ENCODE measurements around the gene ATR. TPM values are rescaled to one million over a fixed set of nuclear protein-coding genes. Genes with fewer than 3 reads are reported as not detected.

Gene ATR
- polyA plus RNA-seq, 3 donors = 6.3 to 16.4 (median 6.6) TPM

DNA sequence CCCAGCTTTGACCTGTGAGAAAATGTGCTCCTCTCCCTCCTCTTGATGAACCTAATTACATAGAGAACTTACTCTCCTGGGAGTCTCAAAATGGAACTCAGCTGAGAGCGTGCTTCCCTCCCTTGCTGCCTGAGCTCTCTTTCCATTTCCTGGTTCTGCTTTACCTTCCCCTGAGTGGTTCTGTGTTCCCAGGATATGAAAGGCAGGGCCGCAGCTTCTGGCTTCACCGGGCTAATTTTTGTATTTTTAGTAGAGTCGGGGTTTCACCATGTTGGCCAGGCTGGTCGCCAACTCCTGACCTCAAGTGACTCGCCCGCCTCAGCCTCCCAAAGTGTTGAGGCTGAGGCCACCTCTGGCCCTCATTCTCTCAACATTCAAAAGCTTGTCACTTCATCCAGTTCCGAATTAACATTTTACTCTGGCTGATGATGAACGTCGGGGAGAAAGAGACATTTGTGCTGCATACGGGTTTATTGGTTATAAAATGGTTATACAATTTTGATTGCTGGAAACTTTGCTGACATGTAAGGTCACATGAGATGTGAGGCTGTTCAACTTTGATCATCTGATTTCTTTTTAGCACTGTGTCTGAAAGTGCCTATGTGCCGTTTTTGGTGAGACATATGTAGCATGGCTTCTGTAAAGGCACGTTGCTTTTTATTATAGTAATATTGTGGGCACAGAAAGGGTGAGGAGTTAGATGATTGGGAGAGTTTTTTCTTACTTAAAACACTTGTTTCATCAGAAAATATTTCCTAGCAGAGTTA, 24.3 kb upstream of the ATR start:
- TF ChIP-seq, protein P1, sequence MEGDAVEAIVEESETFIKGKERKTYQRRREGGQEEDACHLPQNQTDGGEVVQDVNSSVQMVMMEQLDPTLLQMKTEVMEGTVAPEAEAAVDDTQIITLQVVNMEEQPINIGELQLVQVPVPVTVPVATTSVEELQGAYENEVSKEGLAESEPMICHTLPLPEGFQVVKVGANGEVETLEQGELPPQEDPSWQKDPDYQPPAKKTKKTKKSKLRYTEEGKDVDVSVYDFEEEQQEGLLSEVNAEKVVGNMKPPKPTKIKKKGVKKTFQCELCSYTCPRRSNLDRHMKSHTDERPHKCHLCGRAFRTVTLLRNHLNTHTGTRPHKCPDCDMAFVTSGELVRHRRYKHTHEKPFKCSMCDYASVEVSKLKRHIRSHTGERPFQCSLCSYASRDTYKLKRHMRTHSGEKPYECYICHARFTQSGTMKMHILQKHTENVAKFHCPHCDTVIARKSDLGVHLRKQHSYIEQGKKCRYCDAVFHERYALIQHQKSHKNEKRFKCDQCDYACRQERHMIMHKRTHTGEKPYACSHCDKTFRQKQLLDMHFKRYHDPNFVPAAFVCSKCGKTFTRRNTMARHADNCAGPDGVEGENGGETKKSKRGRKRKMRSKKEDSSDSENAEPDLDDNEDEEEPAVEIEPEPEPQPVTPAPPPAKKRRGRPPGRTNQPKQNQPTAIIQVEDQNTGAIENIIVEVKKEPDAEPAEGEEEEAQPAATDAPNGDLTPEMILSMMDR (IDR thresholded peaks at IDR 0.05) = no peak
- peaks cover 0 to 3% (median 0%) of the 10 kb centered on the region in 7 donors for H3K9me3 Mint-ChIP-seq
- H3K4me3 Mint-ChIP-seq = no peak overlapping the region
- Histone ChIP-seq H3K9me3 (replicated peaks in 1 of 2; ENCODE audit: control insufficient read depth in 1 of 2, insufficient read depth in 1 of 2, low read length in 2 of 2) (no peaks in the 10 kb centered on the region), H3K27me3 (ENCODE audit: control insufficient read depth in 2 of 2, insufficient read depth in 2 of 2, low read length in 2 of 2) (no peaks in the 10 kb centered on the region), H3K36me3 (replicated peaks in 1 of 2; ENCODE audit: control insufficient read depth in 1 of 2, insufficient read depth in 2 of 2, low read length in 2 of 2) (no peaks in the 10 kb centered on the region), H2AFZ (ENCODE audit: insufficient read depth, low read depth, low read length, poor library complexity, severe bottlenecking) (no peak overlapping the region), H3K4me3 (replicated peaks in 1 of 3; ENCODE audit: low read depth in 2 of 3, low read length in 3 of 3) (no peak overlapping the region), H3K9ac (ENCODE audit: insufficient read depth, low read length, poor library complexity, severe bottlenecking) (no peak overlapping the region), H3K27ac (ENCODE audit: low read depth in 1 of 2, low read length in 2 of 2) (no peak overlapping the region), H3K4me1 (ENCODE audit: control insufficient read depth in 1 of 2, insufficient read depth in 2 of 2, low read length in 2 of 2) (no peaks in the 10 kb centered on the region), H3K79me2 (ENCODE audit: insufficient read depth, low read length) (no peaks in the 10 kb centered on the region), H4K20me1 (ENCODE audit: insufficient read depth, low read length) (no peaks in the 10 kb centered on the region), H3K4me2 (replicated peaks; ENCODE audit: extremely low read depth, low read length, poor library complexity, severe bottlenecking) (no peak overlapping the region)
- DNase-seq = no peak
- intact Hi-C loops (cut with micrococcal nuclease) = no loop called here
- no peak overlapping the region for H3K27ac Mint-ChIP-seq
- H3K4me1 Mint-ChIP-seq = peaks cover 4% of the 10 kb centered on the region
- H3K36me3 Mint-ChIP-seq = no peaks in the 10 kb centered on the region
- peaks cover 0 to 2% (median 1%) of the 10 kb centered on the region in 3 donors for H3K27me3 Mint-ChIP-seq (ENCODE audit: low read depth in 3 of 3)
- 93% methylated on average over 6 of the region's 13 CpGs for WGBS (ENCODE audit: insufficient coverage)

DNA sequence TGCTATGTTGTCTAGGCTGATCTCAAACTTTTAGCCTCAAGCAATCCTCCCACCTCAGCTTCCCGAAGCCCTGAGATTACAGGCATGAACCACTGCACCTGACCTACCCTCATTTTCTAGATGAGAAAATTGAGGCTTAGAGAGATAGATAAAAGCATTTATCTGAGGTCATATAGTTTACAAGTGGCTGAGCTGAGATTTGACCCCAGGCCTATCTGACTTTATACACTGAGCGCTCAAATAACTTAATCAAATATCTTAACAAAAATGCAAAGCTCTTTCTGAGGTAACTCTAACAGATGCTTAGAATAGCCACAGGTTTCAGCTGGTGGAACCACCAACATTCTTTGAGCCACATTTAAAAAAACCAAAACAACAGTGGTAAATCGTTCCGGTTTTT, 23.2 kb upstream of the ATR start:
- H3K4me3 Mint-ChIP-seq = no peak overlapping the region
- intact Hi-C loops (cut with micrococcal nuclease) = no loop called here
- WGBS (ENCODE audit: insufficient coverage) = 100% methylated on average over 1 of the region's 4 CpGs

More for the DNA sequence above, 23.2 kb upstream of the ATR start:
- Mint-ChIP-seq H3K27ac (no peak overlapping the region), H3K4me1 (peaks cover 7% of the 10 kb centered on the region), H3K36me3 (no peaks in the 10 kb centered on the region), H3K9me3 (peaks cover 0 to 3% (median 0%) of the 10 kb centered on the region in 7 donors), H3K27me3 (ENCODE audit: low read depth in 3 of 3) (peaks cover 2 to 6% (median 5%) of the 10 kb centered on the region in 3 donors)
- Histone ChIP-seq H3K27ac (ENCODE audit: low read depth in 1 of 2, low read length in 2 of 2) (no peak overlapping the region), H3K9me3 (replicated peaks in 1 of 2; ENCODE audit: control insufficient read depth in 1 of 2, insufficient read depth in 1 of 2, low read length in 2 of 2) (no peaks in the 10 kb centered on the region), H3K4me1 (ENCODE audit: control insufficient read depth in 1 of 2, insufficient read depth in 2 of 2, low read length in 2 of 2) (peaks cover 2 to 4% of the 10 kb centered on the region in 2 donors), H3K9ac (ENCODE audit: insufficient read depth, low read length, poor library complexity, severe bottlenecking) (no peak overlapping the region), H3K4me3 (replicated peaks in 1 of 3; ENCODE audit: low read depth in 2 of 3, low read length in 3 of 3) (no peak overlapping the region), H3K4me2 (replicated peaks; ENCODE audit: extremely low read depth, low read length, poor library complexity, severe bottlenecking) (no peak overlapping the region), H3K27me3 (ENCODE audit: control insufficient read depth in 2 of 2, insufficient read depth in 2 of 2, low read length in 2 of 2) (peaks cover 0 to 4% of the 10 kb centered on the region in 2 donors), H3K36me3 (replicated peaks in 1 of 2; ENCODE audit: control insufficient read depth in 1 of 2, insufficient read depth in 2 of 2, low read length in 2 of 2) (no peaks in the 10 kb centered on the region), H4K20me1 (ENCODE audit: insufficient read depth, low read length) (no peaks in the 10 kb centered on the region), H2AFZ (ENCODE audit: insufficient read depth, low read depth, low read length, poor library complexity, severe bottlenecking) (peak overlapping the region; percentile 8), H3K79me2 (ENCODE audit: insufficient read depth, low read length) (no peaks in the 10 kb centered on the region)
- no peak for DNase-seq
- TF ChIP-seq, protein P1 (IDR thresholded peaks at IDR 0.05) = no peak

Measured in CD14-positive monocyte (primary cell).